H1 (cell line): Measurements from ENCODE around the gene PHRF1.

Experiments used
- BCL11A ChIP-seq, 2 experiments: IDR thresholded peaks; one replicate each; pipeline ENCODE4 v1.6.1; 2011; ENCODE audit warnings: low read depth in 2 of 2, low read length in 2 of 2, mild to moderate bottlenecking in 2 of 2
- CBX5 ChIP-seq: fragments of 300-800, 300-1000 bp; sonication (generic); IDR thresholded peaks from 2 replicates; pipeline ENCODE4 v1.7.1; 2016; ENCODE audit warnings: antibody characterized with exemption, low read length, low read depth
- CBX8 ChIP-seq: fragments of 300-800, 300-1000 bp; sonication (generic); IDR thresholded peaks from 2 replicates; pipeline ENCODE4 v1.7.1; 2016; ENCODE audit warnings: low read depth, low read length, borderline replicate concordance
- CHD2 ChIP-seq: IDR thresholded peaks from 2 replicates; pipeline ENCODE4 v1.6.1; 2012; ENCODE audit warnings: low read length, improper control_type of control experiment
- EP300 ChIP-seq, 2 experiments: IDR thresholded peaks; 1 replicate in 1 of 2; 2 replicates in 1 of 2; pipeline ENCODE4 v1.6.1; 2011 to 2012; ENCODE audit warnings: low read depth in 2 of 2, low read length in 2 of 2, mild to moderate bottlenecking in 2 of 2, borderline replicate concordance in 1 of 2, inconsistent platforms in 1 of 2, moderate library complexity in 1 of 2
- KDM5A ChIP-seq: fragments of 200-600 bp; IDR thresholded peaks from 2 replicates; pipeline ENCODE4 v1.7.1; 2012; ENCODE audit warnings: mild to moderate bottlenecking, low read length, inconsistent platforms, mixed read lengths
- RAD21 ChIP-seq, 2 experiments: IDR thresholded peaks in 1 of 2; conservative IDR thresholded peaks in 1 of 2; 2 replicates each; pipeline ENCODE4 v1.6.1; 2011; ENCODE audit warnings: low read depth in 2 of 2, low read length in 2 of 2, improper control_type of control experiment in 1 of 2, inconsistent platforms in 1 of 2, mild to moderate bottlenecking in 1 of 2, moderate library complexity in 1 of 2
- RFX5 ChIP-seq: IDR thresholded peaks from 2 replicates; pipeline ENCODE4 v1.6.1; 2011; ENCODE audit warnings: low read depth, low read length, improper control_type of control experiment, borderline replicate concordance
- TAF1 ChIP-seq: IDR thresholded peaks from 2 replicates; pipeline ENCODE4 v1.6.1; 2011; ENCODE audit warnings: mild to moderate bottlenecking, low read depth, low read length
- TEAD4 ChIP-seq: IDR thresholded peaks from 2 replicates; pipeline ENCODE4 v1.6.1; 2012; ENCODE audit warnings: low read depth, low read length, inconsistent platforms, mixed read lengths
- TF ChIP-seq, protein P1 (sequence below): IDR thresholded peaks from 2 replicates; pipeline ENCODE4 v1.6.1; 2011; ENCODE audit warnings: low read depth, mild to moderate bottlenecking, low read length; ENCODE audit not compliant: insufficient read depth
- TF ChIP-seq, protein P2 (sequence below), 3 experiments: IDR thresholded peaks; 1 replicate in 2 of 3; 2 replicates in 1 of 3; pipeline versions ENCODE4 v1.5.1 to v1.6.1; 2011; ENCODE audit warnings: low read length in 3 of 3, mild to moderate bottlenecking in 3 of 3, inconsistent platforms in 2 of 3, low read depth in 1 of 3, moderate library complexity in 1 of 3; ENCODE audit not compliant: insufficient read depth in 1 of 3; ENCODE audit errors: control extremely low read depth in 1 of 3
- TF ChIP-seq, protein P3 (sequence below): IDR thresholded peaks from 2 replicates; pipeline ENCODE4 v1.6.1; 2012; ENCODE audit warnings: inconsistent platforms

DNA sequence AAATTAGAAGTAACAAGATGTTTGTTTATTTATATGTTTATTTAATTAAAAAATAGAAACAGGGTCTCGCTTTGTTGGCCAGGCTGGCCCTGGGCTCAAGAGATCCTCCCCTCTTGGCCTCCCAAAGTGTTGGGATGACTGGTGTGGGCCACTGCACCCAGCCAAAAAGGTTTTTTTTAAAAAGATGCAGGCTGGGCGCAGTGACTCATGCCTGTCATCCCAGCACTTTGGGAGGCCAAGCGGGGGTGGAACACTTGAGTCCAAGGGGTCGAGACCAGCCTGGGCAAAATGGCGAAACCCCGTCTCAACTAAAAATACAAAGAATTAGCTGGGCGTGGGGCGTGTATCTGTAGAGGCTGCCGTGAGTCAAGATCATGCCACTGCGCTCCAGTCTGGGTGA is 74.2 kb downstream of the PHRF1 start:
- TF ChIP-seq RFX5 = no peak
- TF ChIP-seq KDM5A = no peak
- TF ChIP-seq, protein P1, sequence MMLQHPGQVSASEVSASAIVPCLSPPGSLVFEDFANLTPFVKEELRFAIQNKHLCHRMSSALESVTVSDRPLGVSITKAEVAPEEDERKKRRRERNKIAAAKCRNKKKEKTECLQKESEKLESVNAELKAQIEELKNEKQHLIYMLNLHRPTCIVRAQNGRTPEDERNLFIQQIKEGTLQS = no peak
- no peak for TF ChIP-seq EP300 (IDR thresholded peaks at IDR 0.05; ENCODE audit: borderline replicate concordance in 1 of 2, low read depth in 2 of 2, low read length in 2 of 2)
- no peak for TF ChIP-seq TEAD4
- TF ChIP-seq CHD2 = no peak
- TF ChIP-seq, protein P2, sequence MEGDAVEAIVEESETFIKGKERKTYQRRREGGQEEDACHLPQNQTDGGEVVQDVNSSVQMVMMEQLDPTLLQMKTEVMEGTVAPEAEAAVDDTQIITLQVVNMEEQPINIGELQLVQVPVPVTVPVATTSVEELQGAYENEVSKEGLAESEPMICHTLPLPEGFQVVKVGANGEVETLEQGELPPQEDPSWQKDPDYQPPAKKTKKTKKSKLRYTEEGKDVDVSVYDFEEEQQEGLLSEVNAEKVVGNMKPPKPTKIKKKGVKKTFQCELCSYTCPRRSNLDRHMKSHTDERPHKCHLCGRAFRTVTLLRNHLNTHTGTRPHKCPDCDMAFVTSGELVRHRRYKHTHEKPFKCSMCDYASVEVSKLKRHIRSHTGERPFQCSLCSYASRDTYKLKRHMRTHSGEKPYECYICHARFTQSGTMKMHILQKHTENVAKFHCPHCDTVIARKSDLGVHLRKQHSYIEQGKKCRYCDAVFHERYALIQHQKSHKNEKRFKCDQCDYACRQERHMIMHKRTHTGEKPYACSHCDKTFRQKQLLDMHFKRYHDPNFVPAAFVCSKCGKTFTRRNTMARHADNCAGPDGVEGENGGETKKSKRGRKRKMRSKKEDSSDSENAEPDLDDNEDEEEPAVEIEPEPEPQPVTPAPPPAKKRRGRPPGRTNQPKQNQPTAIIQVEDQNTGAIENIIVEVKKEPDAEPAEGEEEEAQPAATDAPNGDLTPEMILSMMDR (IDR thresholded peaks at IDR 0.05; ENCODE audit: control extremely low read depth in 1 of 3, insufficient read depth in 1 of 3, low read depth in 1 of 3, low read length in 3 of 3) = no peak
- TF ChIP-seq, protein P3, sequence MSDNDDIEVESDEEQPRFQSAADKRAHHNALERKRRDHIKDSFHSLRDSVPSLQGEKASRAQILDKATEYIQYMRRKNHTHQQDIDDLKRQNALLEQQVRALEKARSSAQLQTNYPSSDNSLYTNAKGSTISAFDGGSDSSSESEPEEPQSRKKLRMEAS = no peak
- TF ChIP-seq BCL11A (IDR thresholded peaks at IDR 0.05; ENCODE audit: low read depth in 2 of 2, low read length in 2 of 2) = no peak
- no peak for TF ChIP-seq TAF1
- no peak for TF ChIP-seq CBX5
- no peak for TF ChIP-seq RAD21 (IDR thresholded peaks at IDR 0.05 in 1 of 2, conservative IDR thresholded peaks at IDR 0.05 in 1 of 2; ENCODE audit: low read depth in 2 of 2, low read length in 2 of 2)
- no peak for TF ChIP-seq CBX8
